ENCODE data around the gene ATP5PD.

GRCh38 chr17:75065562-75066151 is 18.9 kb upstream of the ATP5PD start:
- TF ChIP-seq CTCF (IDR thresholded peaks at IDR 0.05) (no peak), POLR2A (IDR thresholded peaks at IDR 0.05) (no peak), EP300 (IDR thresholded peaks at IDR 0.05) (no peak)
